ENCODE data around the gene NBL1. TPM values are rescaled to one million over a fixed set of nuclear protein-coding genes. Genes with fewer than 3 reads are reported as not detected.

The NBL1 gene
- total RNA-seq, 1 donor from 2014 or later, result 159 TPM

- Mint-ChIP-seq H3K36me3 (ENCODE audit: low read depth) (peaks cover 5% of the 10 kb centered on the region), H3K27ac (ENCODE audit: unreplicated experiment) (peak overlapping the region; percentile 49), H3K9me3 (ENCODE audit: low read depth) (no peaks in the 10 kb centered on the region), H3K27me3 (ENCODE audit: low read depth) (no peaks in the 10 kb centered on the region), H3K4me3 (ENCODE audit: unreplicated experiment) (no peak overlapping the region), H3K4me1 (ENCODE audit: low read depth) (peaks cover 43% of the 10 kb centered on the region)
- DNase-seq (ENCODE audit: low spot score), result no peak
- no peak for TF ChIP-seq CTCF (IDR thresholded peaks at IDR 0.05)
These were observed 33.7 kb upstream of the NBL1 start for GRCh38 chr1:19610282-19610981.

- H3K9me3 Mint-ChIP-seq (ENCODE audit: low read depth), result no peaks in the 10 kb centered on the region
- peaks cover 43% of the 10 kb centered on the region for H3K4me1 Mint-ChIP-seq (ENCODE audit: low read depth)
- H3K27me3 Mint-ChIP-seq (ENCODE audit: low read depth), result no peaks in the 10 kb centered on the region
- TF ChIP-seq CTCF (IDR thresholded peaks at IDR 0.05), result no peak
- no peak overlapping the region for H3K27ac Mint-ChIP-seq (ENCODE audit: unreplicated experiment)
- no peak overlapping the region for H3K4me3 Mint-ChIP-seq (ENCODE audit: unreplicated experiment)
- DNase-seq (ENCODE audit: low spot score), result no peak
- peaks cover 5% of the 10 kb centered on the region for H3K36me3 Mint-ChIP-seq (ENCODE audit: low read depth)
These were observed 31.6 kb upstream of the NBL1 start for GRCh38 chr1:19612530-19612929.

- Mint-ChIP-seq H3K36me3 (ENCODE audit: low read depth) (peaks cover 5% of the 10 kb centered on the region), H3K27ac (ENCODE audit: unreplicated experiment) (no peak overlapping the region), H3K9me3 (ENCODE audit: low read depth) (no peaks in the 10 kb centered on the region), H3K4me3 (ENCODE audit: unreplicated experiment) (no peak overlapping the region), H3K27me3 (ENCODE audit: low read depth) (no peaks in the 10 kb centered on the region), H3K4me1 (ENCODE audit: low read depth) (peaks cover 41% of the 10 kb centered on the region)
- DNase-seq (ENCODE audit: low spot score), result no peak
- TF ChIP-seq CTCF (IDR thresholded peaks at IDR 0.05), result no peak
These were observed 30.9 kb upstream of the NBL1 start for GRCh38 chr1:19613171-19613703.

- Mint-ChIP-seq H3K36me3 (ENCODE audit: low read depth) (peaks cover 5% of the 10 kb centered on the region), H3K4me1 (ENCODE audit: low read depth) (peaks cover 57% of the 10 kb centered on the region), H3K27me3 (ENCODE audit: low read depth) (no peaks in the 10 kb centered on the region), H3K4me3 (ENCODE audit: unreplicated experiment) (no peak overlapping the region), H3K27ac (ENCODE audit: unreplicated experiment) (peak overlapping the region; percentile 14), H3K9me3 (ENCODE audit: low read depth) (no peaks in the 10 kb centered on the region)
- no peak for TF ChIP-seq CTCF (IDR thresholded peaks at IDR 0.05)
- no peak for DNase-seq (ENCODE audit: low spot score)
These were observed 28.7 kb upstream of the NBL1 start for GRCh38 chr1:19615438-19615837.

GRCh38 chr1:19616489-19616888 lies 27.6 kb upstream of the NBL1 start:
- Mint-ChIP-seq H3K27me3 (ENCODE audit: low read depth) (no peaks in the 10 kb centered on the region), H3K36me3 (ENCODE audit: low read depth) (peaks cover 5% of the 10 kb centered on the region), H3K27ac (ENCODE audit: unreplicated experiment) (peak overlapping the region; percentile 87), H3K4me1 (ENCODE audit: low read depth) (peaks cover 65% of the 10 kb centered on the region), H3K4me3 (ENCODE audit: unreplicated experiment) (no peak overlapping the region), H3K9me3 (ENCODE audit: low read depth) (no peaks in the 10 kb centered on the region)
- TF ChIP-seq CTCF (IDR thresholded peaks at IDR 0.05), result no peak
- DNase-seq (ENCODE audit: low spot score), result no peak

All from chondrocyte (in vitro differentiated cells).